G401.6 (cell line): ENCODE results near the gene TECPR2.

Source experiments
- FAIRE-seq: peaks from 2 replicates; lab custom pipeline; 2012; peaks lifted over from hg19 to GRCh38; lab: Jason Lieb, UNC

TECPR2 gene

GRCh38 chr14:102471921-102472790 lies 109.4 kb downstream of the TECPR2 start:
- no peak for FAIRE-seq

GRCh38 chr14:102472791-102473150 lies 110.0 kb downstream of the TECPR2 start:
- no peak for FAIRE-seq

DNA sequence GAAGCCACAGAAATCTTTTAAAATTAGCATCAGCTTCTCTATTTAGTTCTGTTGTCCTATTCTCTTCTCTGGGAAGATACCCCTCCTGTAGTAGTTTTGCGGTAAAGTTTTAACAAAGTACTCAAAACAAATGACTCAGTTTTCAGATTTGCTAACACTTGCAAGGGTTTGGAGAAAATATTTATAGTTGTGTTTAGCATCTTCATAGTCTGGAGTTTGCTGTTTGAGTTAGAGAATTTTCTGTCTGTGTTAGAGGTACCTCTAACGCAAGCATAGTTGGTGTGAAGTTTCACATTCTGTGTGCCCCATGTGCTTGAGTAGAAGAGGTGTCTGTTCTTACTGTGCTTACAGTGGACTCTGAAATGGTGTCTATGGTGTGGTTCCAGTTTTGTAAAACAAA lies 110.8 kb downstream of the TECPR2 start:
- FAIRE-seq: no peak

DNA sequence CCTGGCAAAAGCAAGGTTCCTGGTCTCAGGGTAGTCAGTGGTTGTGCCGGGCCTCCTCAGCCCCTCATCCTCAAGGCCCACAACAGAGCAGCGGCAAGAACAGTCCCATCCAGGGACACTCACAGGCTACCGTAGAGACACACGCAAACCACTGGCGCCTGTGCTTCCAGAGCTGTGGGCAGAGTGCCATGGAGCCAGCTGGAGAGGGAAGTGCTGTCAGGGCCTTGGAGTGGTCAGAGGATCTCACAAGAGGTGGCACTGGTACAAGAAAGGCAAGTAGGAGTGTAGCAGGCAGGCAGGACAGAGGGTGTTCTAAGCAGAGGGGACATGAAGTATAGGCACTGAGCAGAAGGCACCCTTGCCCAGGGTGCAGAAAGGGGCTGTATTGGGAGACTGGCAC lies 112.2 kb downstream of the TECPR2 start:
- FAIRE-seq: no peak

- no peak for FAIRE-seq
These were observed 116.4 kb downstream of the TECPR2 start for GRCh38 chr14:102479107-102479506.

DNA sequence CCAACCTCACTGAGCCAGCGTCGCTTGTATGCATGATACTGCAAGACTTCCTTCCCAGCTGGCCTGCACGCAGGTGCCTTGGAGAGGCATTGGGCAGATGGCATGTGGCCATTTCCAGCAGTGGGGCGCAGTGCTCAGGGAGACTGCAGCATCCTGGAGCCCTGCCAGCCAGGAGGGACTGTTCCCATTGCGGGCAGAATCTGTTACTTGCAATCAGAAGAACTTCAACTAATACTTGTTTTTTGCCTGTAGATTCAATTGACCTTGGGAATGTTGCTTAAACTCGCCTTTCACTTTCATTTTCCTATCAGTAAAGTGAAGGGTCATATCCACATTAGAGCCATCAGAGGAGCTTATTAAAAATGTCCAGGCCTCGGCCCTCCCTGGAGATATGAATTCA lies 117.0 kb downstream of the TECPR2 start:
- FAIRE-seq: no peak

- no peak for FAIRE-seq
These were observed 118.6 kb downstream of the TECPR2 start for GRCh38 chr14:102481371-102481770.

DNA sequence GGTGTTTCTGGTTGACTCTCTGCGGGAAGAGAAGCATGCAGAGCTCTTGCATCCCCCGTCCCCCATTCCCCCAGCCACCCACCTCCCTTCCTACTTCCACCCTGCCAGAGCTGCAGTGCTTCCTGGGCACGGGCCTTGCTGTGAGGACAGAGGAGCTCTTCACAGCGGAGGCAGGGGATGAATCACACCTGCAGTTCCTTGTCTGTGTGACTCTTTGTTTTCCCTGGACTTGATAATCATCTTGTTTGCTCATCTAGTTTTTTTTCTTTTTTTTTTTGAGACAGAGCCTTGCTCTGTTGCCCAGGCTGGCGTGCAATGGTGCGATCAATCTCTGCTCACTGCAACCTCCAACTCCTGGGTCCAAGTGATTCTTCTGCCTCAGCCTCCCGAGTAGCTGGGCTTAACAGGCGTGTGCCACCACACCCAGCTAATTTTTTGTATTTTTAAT lies 119.1 kb downstream of the TECPR2 start:
- FAIRE-seq: no peak

DNA sequence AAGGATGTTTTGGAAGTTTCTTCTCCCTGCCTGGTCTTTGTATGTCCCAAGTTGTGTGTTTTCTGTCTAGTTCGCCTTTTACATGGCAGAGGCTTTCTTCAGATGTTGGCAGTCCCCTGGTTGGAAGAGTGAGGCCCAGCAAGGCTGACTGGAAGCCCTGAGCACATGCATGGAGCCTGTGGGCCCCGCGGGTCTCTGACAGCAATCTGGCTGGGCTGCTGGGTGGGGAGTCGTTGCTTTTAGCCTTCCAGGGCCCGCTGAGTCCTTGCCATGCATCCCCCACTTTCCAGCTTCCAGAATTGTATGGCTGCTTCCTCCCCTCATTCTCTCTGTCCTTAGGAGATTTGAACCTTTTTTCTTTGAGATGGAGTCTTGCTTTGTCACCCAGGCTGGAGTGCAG lies 121.6 kb downstream of the TECPR2 start:
- no peak for FAIRE-seq

DNA sequence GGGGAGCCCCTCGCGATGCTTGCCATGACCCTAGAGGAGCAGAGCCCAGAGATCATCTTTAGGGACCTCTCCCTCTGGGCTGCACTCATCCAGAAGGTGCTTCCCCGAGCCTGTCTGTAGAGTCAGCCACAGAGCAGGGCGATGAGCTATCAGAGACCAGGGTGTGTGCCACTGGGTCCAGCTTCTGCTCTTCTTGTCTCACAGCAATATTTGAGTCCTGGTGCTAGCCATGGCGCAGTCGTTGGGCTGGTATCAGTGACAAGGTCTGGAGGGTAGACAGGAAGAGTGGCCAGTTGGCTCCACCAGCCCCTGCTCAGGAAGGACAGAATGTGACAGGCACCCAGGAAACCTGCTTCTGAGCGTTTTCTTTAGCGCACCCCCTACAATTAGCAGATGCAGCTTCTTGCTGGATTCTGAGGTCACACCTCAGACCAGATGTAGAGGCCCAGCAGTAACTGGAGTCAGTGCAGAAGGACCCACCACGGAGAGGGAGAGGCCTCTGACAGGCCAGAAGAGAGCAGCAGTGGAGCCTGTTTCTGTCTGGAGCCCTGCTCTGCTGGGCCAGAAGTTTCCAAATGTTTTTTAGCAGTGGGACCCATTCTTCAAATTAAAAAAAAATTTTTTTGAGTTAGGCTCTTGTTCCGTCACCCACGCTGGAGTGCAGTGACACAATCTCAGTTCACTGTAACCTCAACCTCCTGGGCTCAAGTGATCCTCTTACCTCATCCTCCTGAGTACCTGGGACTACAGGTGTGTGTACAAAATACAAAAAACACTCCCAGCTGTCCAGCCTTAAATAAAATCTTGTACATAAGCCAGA lies 123.2 kb downstream of the TECPR2 start:
- no peak for FAIRE-seq

DNA sequence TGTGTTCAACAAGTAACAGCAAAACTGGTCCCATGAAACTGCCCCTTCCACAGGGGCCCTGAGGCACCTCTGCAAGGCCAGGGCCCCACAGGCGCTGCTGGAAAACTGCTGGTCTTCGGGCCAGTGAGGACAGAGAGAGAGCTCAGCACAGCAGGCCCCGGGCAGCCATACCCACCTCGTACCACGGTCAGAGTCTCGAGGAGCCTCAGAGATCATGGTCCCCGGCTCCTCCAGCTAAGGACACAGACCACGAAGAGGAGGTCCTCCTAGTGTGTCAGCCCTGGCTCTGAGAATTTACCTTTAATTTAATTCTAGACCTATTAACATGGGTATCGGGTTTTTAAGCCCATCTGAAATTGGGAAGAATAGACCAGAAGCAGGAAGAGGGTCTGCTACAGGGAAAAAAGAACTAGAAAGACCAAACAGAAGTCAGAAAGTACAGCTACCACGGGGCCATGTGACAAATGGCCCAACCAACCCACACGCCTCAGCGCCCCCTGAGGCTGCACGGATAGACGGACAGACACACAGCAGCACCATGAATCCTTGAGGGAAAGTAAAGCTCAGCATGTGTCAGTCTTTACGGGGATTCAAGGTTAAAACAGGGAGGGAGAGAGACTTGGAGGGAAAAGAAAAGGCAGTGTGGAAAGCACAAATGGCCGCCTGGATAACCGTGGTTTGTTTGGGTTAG lies 123.9 kb downstream of the TECPR2 start:
- no peak for FAIRE-seq

DNA sequence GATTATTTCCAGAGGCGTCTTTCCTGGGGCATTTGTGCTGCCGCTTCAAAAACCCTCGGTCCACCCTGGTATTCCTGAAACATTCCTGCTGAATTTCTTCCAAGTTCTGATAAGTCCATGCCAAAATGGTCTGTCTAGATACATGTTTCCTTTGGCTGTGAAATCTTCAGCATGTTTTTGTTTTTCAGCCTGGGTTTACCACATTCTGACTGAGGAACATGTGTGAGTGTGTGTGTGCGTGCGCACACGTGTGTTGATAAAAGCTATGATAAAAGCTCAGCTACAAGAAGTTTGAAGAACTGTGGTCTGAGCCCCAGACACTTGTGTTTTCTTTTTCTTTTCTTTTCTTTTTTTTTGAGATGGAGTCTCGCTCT lies 124.5 kb downstream of the TECPR2 start:
- no peak for FAIRE-seq

- FAIRE-seq: no peak
These were observed 127.7 kb downstream of the TECPR2 start for GRCh38 chr14:102490456-102490855.

DNA sequence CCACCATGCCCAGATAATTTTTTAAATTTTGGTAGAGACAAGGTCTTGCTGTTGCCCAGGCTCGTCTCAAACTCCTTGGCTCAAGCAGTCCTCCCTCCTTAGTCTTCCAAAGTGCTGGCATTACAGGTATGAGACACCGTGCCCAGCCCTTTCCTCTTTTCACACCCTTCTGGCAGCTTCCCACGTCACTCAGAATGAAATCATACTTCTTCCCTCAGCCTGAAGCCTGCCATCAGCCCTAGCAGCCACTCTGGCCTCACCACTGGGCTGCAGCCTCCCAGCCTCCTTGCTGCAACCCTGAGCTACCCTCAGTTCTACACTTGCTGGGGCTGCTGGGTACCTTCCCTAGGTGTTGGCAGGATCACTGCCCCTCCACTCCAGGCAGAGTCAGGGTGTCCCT lies 128.6 kb downstream of the TECPR2 start:
- FAIRE-seq: no peak

DNA sequence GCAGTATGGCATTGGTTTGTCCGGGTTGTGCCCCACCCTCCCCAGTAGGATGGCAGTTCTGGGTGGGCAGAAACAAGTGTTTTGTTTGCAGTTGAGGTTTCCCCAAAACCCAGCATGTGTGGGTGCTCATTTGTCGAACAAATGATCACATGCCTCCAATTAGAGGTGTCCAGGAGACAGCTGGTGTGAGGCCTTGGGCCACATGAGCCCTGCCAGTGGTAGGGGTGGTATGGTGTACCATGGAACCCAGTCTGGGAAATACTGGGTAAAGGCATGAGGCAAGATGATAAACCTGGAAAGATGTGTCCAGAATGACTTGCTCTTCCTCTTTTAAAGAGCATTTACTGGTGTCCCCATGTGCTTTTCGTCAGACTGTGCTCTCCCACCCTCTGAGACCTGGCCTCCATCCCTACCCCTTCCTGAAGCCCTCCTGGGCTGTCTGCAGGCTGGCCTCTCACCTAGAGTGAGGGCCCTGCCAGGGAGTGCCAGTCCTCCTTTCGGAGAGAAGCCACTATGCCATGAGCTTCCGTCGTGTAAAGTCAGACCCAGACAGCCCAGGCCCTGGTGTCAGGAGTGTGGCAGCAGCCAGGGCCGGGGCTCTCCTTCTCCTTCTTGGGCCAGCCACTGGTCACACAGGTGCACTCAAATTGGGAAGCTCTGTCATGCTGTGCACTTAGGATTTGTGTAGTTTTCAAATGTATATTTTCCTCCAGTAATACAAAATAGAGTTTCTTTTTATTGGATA lies 129.2 kb downstream of the TECPR2 start:
- FAIRE-seq: no peak

GRCh38 chr14:102492531-102492910 lies 129.8 kb downstream of the TECPR2 start:
- FAIRE-seq: no peak

DNA sequence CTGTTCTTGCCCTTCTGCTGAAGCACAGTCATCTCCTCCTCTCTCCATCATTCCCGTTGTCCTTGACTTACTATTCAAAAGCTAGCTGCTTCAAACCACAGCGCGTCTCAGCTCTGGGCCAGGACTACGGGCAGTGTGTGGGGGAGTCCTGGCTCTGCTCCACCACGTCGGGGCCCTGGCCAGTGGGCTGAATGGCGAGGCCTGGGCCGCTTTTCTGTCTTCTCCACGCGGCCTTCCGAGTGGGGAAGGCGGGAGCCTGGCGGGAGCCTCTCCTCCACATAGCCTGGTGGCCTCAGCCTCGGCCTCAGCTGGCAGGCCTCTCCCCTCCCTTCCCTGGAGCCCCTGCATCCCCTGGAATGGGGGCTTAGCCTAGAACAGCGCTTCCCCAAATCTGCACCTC lies 130.4 kb downstream of the TECPR2 start:
- no peak for FAIRE-seq

DNA sequence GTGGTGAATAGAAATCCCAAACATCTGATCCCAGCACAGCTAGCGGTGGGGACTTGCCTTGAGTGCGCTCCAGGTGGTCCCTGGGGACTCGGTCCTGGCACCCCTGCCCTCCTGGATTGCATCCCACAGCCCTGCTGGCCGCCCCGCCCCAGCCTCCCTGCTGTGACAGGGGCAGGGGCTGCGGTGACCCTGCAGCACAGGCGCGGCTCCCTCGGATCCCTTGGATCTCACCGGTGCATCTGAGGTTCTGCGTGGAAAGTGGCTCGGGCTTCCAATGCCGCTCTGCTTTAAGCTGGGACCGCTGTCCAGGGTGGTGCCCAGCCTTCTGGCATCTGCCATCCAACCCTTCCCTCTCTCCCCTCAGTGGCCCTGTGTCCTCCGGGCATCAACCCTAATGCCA lies 130.8 kb downstream of the TECPR2 start:
- FAIRE-seq: no peak

- no peak for FAIRE-seq
These were observed 133.0 kb downstream of the TECPR2 start for GRCh38 chr14:102495491-102496330.

GRCh38 chr14:102496331-102496691 lies 133.6 kb downstream of the TECPR2 start:
- no peak for FAIRE-seq

GRCh38 chr14:102496958-102497744 lies 134.4 kb downstream of the TECPR2 start:
- FAIRE-seq: no peak
